Measurements from ENCODE around the gene R3HDM4.
A peak's percentile ranks its signal among the peaks of the same experiment; 100 is the strongest.

Gene R3HDM4

DNA sequence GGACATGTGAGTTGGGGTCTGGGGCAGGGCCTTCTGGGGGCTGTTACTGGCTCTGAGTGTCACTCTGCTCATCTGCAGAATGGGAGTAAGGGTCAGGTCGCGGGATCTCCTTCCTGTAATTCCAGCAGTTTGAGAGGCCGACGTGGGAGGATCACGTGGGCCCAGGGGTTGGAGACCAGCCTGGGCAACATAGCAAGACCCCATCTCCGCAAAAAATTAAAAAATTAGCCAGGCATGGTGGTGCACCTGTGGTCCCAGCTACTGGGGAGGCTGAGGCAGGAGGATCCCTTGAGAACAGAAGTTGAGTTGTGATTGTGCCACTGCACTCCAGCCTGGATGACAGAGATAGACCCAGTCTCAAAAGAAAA lies 16.9 kb upstream of the R3HDM4 start:
- DNase-seq (ENCODE audit: low spot score), result no peak

GRCh38 chr19:929203-929890 lies 16.3 kb upstream of the R3HDM4 start:
- DNase-seq (ENCODE audit: low spot score), result no peak

- no peak for DNase-seq (ENCODE audit: low spot score)
These were observed 15.6 kb upstream of the R3HDM4 start for GRCh38 chr19:928471-929202.

- no peak for DNase-seq (ENCODE audit: low spot score)
These were observed 14.9 kb upstream of the R3HDM4 start for GRCh38 chr19:927780-928401.

DNA sequence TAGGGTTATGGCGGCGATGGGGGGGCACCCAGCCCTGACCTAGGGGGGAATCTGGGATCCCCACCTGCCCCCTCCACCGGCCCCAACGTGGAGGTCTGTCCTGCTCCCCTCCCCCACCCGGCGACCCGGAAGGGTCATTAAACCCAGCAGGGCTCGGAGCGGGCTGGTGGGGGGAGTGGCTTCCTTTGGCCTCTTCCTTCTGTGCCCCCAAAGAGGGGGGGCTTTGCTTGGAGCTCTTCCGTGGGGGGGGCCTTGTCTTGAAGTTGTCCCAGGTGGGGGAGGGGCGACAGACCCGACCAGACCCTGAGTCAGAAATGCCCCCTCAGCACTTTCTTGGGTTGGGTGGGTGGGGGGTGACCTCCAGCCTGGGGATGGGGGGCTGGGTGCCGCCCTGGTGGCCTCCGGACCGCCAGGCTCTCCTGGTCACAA lies 14.3 kb upstream of the R3HDM4 start:
- no peak for DNase-seq (ENCODE audit: low spot score)

DNA sequence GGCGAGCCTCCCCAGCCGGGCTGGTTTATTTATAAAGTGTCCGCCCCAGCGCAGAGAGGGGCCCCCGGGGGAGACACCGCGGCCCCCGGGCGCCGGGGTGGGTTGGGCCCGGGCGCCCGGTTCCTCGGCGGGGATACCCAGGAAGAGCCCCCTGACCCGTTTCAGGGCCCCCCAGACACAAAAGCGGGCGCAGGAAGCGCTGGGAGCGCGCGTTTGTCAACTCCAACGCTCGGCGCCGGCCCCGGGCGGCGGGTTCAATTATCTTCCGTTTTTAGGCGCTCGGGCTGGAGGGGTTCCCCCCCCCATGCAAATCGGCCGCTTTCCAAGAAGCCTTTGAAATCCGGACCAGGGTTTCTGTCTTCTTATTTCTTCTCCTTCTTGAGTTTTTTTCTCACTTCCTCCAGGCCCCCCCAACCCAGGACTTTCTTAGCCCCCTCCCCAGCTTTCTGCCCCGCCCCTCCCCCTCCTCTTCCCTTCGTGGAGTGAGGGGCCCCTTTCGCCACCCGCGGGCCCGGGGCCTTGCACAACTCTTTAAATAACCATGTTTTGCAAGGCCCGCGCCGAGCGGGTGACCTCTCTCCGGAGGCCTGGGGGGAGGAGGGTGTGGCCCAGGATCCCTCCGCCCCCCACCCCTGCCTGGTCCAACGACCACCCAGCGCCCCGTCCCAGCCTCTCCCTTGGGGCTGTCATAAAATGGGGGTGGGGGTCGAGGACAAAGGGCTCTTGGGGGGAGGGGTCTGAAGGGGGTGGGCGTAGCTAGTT lies 13.8 kb upstream of the R3HDM4 start:
- DNase-seq (ENCODE audit: low spot score), result no peak

DNA sequence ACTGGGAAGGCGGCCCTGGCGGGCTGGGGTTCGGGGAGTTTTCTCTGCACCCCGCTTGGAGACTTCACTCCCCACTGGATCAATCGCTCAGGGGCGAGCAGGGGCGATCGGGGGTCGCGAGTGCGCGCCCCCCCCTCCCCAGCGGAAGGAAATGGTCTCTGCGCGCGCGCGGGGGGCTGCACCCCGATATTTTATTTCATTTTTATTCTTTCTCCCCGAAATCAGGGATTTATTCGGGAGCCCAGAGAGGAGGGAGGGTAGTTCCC lies 13.2 kb upstream of the R3HDM4 start:
- DNase-seq (ENCODE audit: low spot score), result no peak

GRCh38 chr19:925526-926322 lies 12.7 kb upstream of the R3HDM4 start, which contains the start of gene ARID3A:
Gene ARID3A, plus strand, starts transcription at chr19:926035. Its CDS starts 3,494 bp downstream, at chr19:929529.
- DNase-seq (ENCODE audit: low spot score), result peak; percentile 69

DNA sequence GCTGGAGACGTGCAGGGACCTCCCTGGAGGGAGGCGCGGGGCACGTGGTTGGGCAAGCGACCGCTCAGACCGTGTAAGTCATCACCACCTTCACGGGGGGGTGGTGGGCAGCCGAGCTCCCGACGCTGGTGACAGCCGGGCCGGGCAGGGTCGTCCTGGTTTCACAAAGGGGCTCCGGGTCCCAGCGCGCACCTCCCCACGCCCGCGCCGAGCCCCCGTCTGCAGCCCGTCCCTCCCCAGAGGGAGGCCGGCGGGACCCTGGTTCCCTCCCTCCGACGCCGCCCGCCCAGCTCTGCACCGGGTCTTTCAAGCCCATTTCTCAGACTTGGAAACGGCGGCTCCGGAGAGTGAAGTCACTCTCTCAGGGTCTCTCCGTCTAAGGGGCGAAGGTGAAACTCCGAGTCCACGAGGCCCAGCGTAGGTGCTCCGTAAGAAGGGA lies 12.1 kb upstream of the R3HDM4 start:
- no peak for DNase-seq (ENCODE audit: low spot score)

DNA sequence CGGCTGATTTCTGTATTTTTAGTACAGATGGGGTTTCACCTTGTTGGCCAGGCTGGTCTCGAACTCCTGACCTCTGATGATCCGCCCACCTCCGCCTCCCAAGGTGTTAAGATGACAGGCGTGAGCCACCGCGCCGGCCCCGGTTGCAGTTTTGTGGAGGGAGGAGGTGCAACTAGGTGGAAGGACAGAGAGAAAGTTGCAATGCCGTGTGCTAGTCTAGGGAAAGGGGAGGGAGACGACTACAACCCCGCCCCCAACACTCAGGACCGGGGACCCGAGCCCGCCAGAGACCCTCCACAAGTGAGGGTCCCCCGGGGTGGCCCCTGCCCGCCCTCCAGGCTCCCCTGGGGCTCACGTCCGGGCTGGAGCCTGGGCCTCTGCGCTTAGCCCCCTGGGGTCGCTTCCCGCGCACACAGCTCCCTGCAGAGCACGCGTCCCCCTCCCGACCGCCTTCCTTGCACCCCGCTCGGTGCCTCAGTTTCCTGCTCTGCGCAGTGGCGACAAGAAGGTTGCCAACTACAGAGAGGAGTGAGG lies 11.6 kb upstream of the R3HDM4 start:
- DNase-seq (ENCODE audit: low spot score), result no peak

- DNase-seq (ENCODE audit: low spot score), result no peak
These were observed 7.2 kb upstream of the R3HDM4 start for GRCh38 chr19:920051-920864.

GRCh38 chr19:919199-920050 lies 6.4 kb upstream of the R3HDM4 start:
- no peak for DNase-seq (ENCODE audit: low spot score)

GRCh38 chr19:918481-919198 lies 5.6 kb upstream of the R3HDM4 start:
- no peak for DNase-seq (ENCODE audit: low spot score)

- DNase-seq (ENCODE audit: low spot score), result no peak
These were observed 5.1 kb upstream of the R3HDM4 start for GRCh38 chr19:918152-918437.

DNA sequence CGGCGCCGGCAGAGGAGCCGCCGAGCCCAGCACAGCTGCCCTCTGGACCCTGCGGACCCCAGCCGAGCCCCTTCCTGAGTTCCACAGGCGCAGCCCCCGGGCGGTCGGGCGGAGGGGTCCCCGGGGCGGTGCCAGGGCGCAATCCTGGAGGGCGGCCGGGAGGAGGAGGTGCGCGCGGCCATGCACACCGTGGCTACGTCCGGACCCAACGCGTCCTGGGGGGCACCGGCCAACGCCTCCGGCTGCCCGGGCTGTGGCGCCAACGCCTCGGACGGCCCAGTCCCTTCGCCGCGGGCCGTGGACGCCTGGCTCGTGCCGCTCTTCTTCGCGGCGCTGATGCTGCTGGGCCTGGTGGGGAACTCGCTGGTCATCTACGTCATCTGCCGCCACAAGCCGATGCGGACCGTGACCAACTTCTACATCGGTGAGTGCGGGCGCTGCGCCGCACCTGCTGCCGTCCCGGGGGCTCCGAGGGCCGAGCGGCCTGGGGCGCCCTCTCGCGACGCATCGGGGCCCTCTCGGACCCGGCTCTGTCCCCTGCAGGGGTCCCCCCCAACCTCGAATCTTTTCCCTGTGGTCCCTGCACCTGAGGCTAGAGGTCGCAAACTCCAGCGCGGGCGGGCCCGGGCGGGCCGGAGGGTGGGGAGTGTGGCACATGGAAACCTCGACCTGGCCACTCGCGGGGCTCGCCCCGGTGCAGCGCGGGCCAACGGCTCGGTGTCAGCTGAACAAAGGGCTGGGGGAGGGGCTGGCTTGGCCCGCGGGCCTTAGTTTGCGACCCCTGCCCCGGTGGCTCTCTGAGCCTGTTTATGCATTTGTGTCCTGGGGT lies 4.5 kb upstream of the R3HDM4 start, which contains the start of gene KISS1R:
Gene KISS1R, plus strand, starts transcription at position 11 of the 829 bp plus-strand sequence. Its CDS starts 170 bp downstream, at position 181.
- peak; percentile 77 for DNase-seq (ENCODE audit: low spot score)

DNA sequence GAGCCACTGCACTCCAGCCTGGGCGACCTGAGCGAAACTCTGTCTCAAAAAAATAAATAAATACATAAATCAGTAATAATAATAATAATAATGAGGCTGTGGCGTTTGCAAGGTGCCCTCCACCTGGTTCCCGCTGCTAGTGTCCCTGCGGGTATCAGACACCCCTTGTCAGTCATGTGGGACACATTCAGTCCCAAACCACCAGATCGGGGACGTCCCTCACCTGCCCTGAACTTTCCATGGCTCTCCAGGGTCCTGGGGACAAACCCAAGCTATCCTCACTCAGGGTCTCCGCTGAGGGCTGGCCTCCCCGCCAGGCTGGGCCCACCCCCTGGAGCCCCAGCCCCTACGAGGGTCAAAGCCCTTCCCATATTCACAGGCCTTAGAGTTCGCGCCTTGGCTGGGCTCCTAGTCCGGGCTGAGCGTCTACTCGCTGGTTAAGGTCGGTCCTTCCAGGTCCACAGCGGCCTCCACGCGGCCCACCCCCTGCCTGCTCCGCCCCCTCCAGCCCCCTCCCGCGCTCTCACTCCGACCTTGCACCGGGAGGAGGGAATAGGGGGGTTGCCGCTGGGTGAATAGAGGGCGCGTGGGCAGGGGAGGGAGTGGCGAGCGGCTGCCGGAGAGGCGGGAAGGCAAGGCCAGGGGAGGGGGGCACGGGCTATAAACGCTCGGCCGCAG lies 3.8 kb upstream of the R3HDM4 start:
- no peak for DNase-seq (ENCODE audit: low spot score)

GRCh38 chr19:912181-913079 lies 589 bp downstream of the R3HDM4 start:
- no peak for DNase-seq (ENCODE audit: low spot score)

Measured in hematopoietic multipotent progenitor cell treated with erythropoietin and hydrocortisone succinate and interleukin-3 and kit ligand, for 17 days (in vitro differentiated cells).